ENCODE results near the gene ATXN7L2. TPM values are rescaled to one million over a fixed set of nuclear protein-coding genes. Genes with fewer than 3 reads are reported as not detected.

The ATXN7L2 gene
- total and polyA plus RNA-seq, 2 of the 8 experiments (the other 6 are each of a cell fraction or from before 2014, with no cell fraction given): 8.1 to 9.3 TPM

DNA sequence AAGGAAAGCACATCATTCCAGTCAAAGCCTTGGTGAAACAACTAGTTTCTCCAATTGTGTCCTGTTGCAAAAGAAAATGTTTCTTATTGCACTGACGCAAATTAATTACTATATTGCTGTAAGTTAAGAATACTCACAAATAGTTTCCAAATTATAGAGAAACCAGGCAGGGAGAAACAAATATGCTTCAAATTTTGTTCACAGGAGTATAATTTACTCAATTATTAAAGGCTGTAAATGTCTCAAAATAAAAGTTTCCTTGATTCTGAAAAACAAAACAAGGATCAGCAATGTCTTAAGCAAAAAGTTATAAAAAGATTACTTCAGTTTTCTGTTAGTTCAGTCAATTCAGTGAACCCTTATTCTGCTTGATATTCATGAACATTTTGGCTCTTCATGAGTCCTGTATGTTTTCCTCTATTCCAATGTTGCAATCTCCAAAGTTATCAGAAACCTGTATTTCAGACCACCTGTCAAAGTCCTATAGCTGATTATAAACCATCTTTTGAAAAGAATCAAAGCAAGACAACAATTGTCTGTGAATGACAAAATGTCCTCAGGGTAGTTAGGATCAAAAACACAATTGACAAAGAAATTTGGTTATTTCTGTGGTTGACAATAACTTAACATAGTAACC is 29.1 kb upstream of the ATXN7L2 start:
- CTCF ChIA-PET (ENCODE audit: partially characterized antibody): interaction anchor here (0.8 to 1.1 kb wide), 2 partner anchors 15 to 78 kb away, joined by 3 read pairs; no protein-coding TSS in a partner anchor
- H2AK5ac ChIP-seq (ENCODE audit: low read depth, low read length): no peak overlapping the region
- no peaks in the 10 kb centered on the region for H3K4me1 ChIP-seq (replicated peaks in 1 of 4; ENCODE audit: control insufficient read depth in 3 of 4, insufficient read depth in 4 of 4, low read length in 3 of 4)
- H2AFZ ChIP-seq (ENCODE audit: low read length): no peak overlapping the region
- no peak overlapping the region for H4K91ac ChIP-seq (replicated peaks; ENCODE audit: insufficient read length, low read length)
- no peak overlapping the region for H2BK5ac ChIP-seq (ENCODE audit: low read depth, low read length)
- no peak overlapping the region for H3K23ac ChIP-seq (ENCODE audit: insufficient read length)
- H3K23me2 ChIP-seq (ENCODE audit: low read depth, low read length): no peaks in the 10 kb centered on the region
- H3K14ac ChIP-seq (ENCODE audit: insufficient read length): no peak overlapping the region
- no peaks in the 10 kb centered on the region for H3K79me1 ChIP-seq (ENCODE audit: low read depth, low read length)
- H4K5ac ChIP-seq (ENCODE audit: insufficient read length, low read depth, low read length): no peak overlapping the region
- H3K27me3 ChIP-seq (replicated peaks in 1 of 4; ENCODE audit: control insufficient read depth in 3 of 4, extremely low read depth in 1 of 4, insufficient read depth in 3 of 4, low read length in 3 of 4): no peaks in the 10 kb centered on the region
- DNase-seq (ENCODE audit: low read depth in 1 of 2, low spot score in 2 of 2) (no peak), FAIRE-seq (peak; percentile 36)
- H4K8ac ChIP-seq (ENCODE audit: extremely low read depth, insufficient read depth, low read length): no peak overlapping the region
- no peak overlapping the region for H2BK120ac ChIP-seq (replicated peaks; ENCODE audit: low read depth, low read length)
- H3K4me2 ChIP-seq (ENCODE audit: insufficient read depth in 1 of 2, low read depth in 2 of 2, low read length in 2 of 2): no peak overlapping the region
- H3K79me2 ChIP-seq (ENCODE audit: control insufficient read depth in 1 of 2, insufficient read depth in 2 of 2, low read length in 2 of 2): no peaks in the 10 kb centered on the region
- no peak overlapping the region for H2BK15ac ChIP-seq (ENCODE audit: low read length)
- H4K20me1 ChIP-seq (replicated peaks in 1 of 2; ENCODE audit: control insufficient read depth in 1 of 2, insufficient read depth in 2 of 2, low read length in 2 of 2): no peaks in the 10 kb centered on the region
- WGBS, 2 experiments (ENCODE audit: extremely low coverage in 1 of 2, insufficient coverage in 1 of 2, insufficient read length in 1 of 2, insufficient replicate concordance in 2 of 2, low coverage in 1 of 2, low lambda C conversion rate in 2 of 2, missing lambda C conversion rate in 1 of 2): 80% methylated on average over 1 of the region's 1 CpG; no CpG with 5 or more reads in 1 of the 2 experiments
- POLR2A ChIA-PET (ENCODE audit: partially characterized antibody): no interaction called here
- H3K9ac ChIP-seq (replicated peaks in 1 of 4; ENCODE audit: extremely low read depth in 1 of 4, low read depth in 3 of 4, low read length in 3 of 4): no peak overlapping the region
- no peak overlapping the region for H3K18ac ChIP-seq (ENCODE audit: extremely low read depth, low read length)
- no peak overlapping the region for H2BK12ac ChIP-seq (ENCODE audit: low read depth, low read length)
- no peak overlapping the region for H2BK20ac ChIP-seq (ENCODE audit: low read length)
- no peak overlapping the region for H3K56ac ChIP-seq (replicated peaks; ENCODE audit: insufficient read length, low read depth, low read length)
- H3K4ac ChIP-seq (replicated peaks; ENCODE audit: insufficient read length, low read depth, low read length): no peak overlapping the region
- no peaks in the 10 kb centered on the region for H3K36me3 ChIP-seq (ENCODE audit: control insufficient read depth in 2 of 4, insufficient read depth in 4 of 4, low read length in 3 of 4)
- peaks cover 4 to 16% of the 10 kb centered on the region in 2 experiments for H3K9me3 ChIP-seq (ENCODE audit: insufficient read depth in 2 of 2, low read depth in 1 of 2, low read length in 1 of 2)
- H3K27ac ChIP-seq (ENCODE audit: low read depth, low read length): no peak overlapping the region
- H3K4me3 ChIP-seq (ENCODE audit: extremely low read depth in 1 of 4, insufficient read depth in 2 of 4, low read depth in 3 of 4, low read length in 4 of 4): no peak overlapping the region
- TF ChIP-seq SP4 (IDR thresholded peaks at IDR 0.05; ENCODE audit: low read length) (no peak), SIX5 (IDR thresholded peaks at IDR 0.05; ENCODE audit: low read depth, low read length) (no peak), POLR2A (IDR thresholded peaks at IDR 0.05; ENCODE audit: control extremely low read depth in 1 of 2, low read depth in 2 of 2, low read length in 2 of 2) (no peak), CBX8 (IDR thresholded peaks at IDR 0.05; ENCODE audit: borderline replicate concordance, low read depth, low read length) (no peak), YY1 (IDR thresholded peaks at IDR 0.05; ENCODE audit: low read depth, low read length) (no peak)
- TF ChIP-seq, protein P1, sequence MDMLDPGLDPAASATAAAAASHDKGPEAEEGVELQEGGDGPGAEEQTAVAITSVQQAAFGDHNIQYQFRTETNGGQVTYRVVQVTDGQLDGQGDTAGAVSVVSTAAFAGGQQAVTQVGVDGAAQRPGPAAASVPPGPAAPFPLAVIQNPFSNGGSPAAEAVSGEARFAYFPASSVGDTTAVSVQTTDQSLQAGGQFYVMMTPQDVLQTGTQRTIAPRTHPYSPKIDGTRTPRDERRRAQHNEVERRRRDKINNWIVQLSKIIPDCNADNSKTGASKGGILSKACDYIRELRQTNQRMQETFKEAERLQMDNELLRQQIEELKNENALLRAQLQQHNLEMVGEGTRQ (IDR thresholded peaks at IDR 0.05; ENCODE audit: low read length): no peak
